Activated CD4-positive, alpha-beta T cell treated with anti-CD3 and anti-CD28 coated beads, Interleukin-2, amount 50 U/mL, for 1 hour (primary cell): ENCODE measurements around the gene SMIM29.

ENCODE experiments used
- DNase-seq: peaks from one replicate; pipeline ENCODE4 v3.0.0-alpha.2; 2020

SMIM29 gene

DNA sequence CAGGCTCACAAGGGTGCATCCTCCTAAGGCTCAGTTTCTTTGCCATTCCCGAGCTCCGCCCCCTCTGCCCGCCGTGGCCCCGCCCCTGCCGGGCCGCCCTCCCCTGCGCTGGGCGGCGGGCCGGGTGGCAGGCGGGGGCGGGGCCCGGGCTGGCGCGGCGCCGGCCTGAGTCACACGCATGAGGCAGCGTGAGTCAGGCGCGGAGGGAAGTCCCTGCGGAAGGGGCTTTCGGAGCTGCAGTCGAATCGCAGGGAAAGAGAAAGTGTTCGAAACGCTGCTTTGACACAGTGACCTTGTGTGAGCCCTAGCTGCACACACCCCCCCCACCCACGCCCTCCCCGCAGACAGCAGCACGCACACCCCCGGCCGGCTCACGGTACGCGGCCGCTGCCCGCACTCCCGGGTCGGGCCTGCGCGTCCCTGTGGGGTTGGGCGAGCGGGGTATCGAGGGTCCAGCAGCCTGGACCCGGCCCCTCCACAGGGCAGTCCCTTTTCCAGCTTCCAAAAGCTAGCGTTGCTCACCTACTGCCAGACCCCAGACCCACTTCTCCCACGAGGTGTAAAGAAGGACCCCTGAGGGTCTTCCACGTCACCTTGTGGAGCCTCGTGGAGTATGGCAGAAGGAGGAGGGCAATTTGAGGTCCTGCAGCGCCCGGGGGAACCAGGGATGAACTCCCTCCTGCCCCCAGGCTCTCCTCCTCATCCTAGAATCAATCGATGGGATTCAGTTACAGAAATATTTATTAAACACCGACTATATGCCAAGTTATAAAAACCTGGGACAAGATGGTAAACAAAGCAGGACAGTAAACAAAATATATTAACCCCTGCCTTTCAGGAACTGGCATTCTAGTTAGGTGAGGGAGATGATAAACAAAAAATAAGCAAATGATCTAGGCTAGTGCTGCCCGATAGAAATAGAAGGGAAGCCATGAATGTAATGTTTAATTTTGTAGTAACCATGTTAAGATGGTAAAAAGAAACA lies 24.6 kb downstream of the SMIM29 start:
- peak; percentile 92 for DNase-seq

DNA sequence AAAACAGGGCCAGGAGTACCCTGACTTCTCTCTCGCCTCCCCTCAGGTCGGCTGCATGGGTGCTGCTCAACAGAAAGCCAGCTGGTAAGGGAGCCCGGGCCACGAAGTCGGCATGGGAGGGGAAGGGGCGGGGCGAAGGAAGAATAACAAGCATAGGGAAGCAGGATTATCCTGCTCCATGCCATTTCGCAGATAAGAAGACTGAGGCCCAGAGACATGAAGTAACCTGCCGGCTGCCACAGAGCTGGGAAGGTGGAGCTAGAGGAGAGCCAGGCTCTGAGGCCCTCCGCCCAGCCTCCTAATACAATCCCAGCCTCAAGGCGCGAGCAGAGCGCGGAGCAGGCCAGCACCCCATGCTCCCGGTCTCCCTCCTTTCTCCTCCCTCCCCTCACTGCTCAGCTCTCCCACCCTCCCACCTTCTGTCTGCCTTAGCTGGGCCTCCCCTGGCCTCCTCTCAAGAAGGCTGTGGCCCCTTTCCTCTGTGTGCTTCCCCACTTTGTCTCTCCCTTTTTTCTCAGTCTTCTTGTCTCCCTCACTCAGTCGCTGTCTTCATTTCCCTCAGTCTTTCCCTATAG lies 25.3 kb downstream of the SMIM29 start:
- no peak for DNase-seq

DNA sequence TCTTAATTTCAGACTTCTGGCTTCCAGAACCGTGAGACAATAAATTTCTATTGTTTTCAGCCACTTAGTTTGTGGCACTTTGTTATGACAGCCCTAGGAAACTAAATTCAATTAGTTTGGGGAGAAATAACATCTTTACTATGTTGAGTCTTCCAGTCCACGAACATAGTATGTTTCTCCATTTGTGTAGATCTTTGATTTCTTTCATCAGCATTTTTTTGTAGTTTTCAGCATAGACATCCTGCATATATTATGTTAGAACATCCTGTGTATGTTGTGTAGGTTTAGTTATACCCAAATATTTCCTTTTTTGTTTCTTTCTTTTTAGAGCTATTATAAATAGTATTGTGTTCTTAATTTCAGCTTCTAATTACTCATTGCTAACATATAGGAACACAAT lies 30.1 kb downstream of the SMIM29 start:
- DNase-seq = no peak

DNA sequence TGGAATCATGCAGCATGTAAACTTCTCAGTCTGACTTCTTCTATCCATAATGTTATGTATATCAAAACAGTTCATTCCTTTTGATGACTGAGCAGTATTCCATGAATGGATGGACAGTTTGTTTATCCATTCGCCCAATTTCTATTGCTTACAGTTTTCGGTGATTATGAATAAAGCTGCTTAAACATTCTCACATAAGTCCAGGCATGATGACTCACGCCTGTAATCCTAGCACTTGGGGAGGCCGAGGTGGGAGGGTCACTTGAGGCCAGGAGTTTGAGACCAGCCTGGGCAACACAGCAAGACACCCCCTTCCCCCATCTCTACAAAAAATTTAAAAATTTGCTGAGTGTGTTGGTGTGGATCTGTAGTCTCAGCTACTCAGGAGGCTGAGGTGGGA lies 35.0 kb downstream of the SMIM29 start:
- no peak for DNase-seq

DNA sequence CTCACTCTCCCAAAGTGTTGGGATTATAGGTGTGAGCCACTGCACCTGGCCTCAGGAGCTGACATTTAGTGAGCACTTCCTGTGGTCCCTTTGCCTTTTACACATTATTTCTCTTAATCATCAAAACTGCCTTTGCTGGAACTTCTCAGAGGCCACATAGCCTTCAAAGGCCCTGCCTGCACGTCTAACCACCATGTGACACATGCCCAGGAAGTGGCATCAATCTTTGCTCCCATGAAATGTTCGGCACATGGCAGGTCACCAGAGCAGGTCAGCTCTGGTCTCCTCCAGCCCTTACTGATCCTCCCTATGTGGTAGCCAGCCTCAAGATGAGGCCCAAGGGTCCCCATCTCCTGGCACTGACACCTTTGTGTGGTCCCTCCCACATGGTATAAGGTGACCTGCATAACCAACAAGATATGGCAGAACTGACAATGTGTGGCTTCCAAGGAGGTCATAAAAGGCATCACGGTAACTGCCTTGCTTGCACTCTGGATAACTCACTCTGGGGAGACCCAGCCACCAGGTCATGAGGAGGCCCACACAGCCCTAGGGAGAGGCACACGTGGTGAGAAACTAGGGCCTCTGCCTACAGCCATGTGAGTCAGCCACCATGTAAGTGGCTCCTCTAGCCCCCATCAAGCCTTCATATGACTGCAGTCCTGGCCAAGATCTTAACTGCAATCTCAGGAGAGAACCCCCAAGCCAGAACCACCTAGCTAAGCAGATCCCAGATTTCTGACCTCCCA lies 40.9 kb downstream of the SMIM29 start:
- no peak for DNase-seq

DNA sequence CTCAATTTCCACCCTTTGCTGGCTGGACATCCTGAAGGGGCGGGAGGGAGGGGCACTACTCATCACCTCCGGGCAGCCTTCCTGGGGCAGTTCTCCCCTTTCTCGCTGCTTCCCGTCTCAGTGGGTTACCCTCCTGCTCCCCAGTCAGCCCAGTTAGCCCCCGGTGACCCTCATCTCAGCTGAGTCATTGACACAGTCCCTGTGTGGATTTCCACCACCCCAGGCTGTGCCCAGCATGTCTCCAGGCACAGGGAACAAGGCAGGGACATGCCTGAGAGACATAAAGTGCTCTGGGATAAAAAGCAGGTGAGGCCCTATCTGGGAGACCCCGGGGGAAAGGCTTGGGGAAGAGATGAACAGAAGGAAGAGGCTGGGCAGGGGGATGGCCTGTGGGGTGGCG lies 42.1 kb downstream of the SMIM29 start:
- DNase-seq = no peak

DNA sequence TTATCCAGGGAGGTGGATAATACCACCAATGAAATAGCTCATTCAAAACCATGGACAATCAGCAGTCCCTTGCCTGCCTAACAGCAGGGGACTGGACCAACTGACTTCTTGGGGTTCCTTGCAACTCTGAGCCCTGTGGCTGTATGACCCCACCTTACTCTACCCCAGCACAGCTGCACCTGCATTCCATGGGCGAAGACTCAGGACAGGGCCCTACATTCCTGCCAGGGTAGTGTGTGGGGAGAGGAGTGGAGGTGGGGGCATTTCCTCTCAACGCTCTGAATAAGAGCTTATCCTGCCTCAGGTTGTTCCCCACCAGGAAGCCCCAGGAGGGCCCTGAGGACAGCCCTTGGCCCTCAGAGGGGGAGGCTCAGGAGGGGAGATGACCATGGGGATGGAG lies 42.9 kb downstream of the SMIM29 start:
- DNase-seq = no peak

DNA sequence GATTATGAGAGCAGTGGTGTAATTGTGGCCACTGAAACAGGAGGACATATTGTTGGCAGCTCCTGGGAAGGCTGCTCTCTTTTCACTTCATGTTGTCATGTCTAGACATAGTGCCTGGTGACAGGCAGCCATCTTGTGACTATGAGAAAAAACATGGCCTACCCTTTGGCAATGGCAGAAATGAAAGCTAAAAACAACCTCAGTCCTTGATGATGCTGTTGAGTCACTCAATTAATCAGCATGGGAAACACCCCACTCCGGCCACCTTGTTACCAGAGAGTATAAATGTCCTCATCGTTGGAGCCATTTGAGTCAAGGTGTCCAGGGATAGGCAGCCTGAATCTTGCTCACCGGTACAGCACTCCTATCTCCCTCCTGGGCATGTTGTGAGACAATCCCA lies 43.3 kb downstream of the SMIM29 start:
- DNase-seq = no peak

DNA sequence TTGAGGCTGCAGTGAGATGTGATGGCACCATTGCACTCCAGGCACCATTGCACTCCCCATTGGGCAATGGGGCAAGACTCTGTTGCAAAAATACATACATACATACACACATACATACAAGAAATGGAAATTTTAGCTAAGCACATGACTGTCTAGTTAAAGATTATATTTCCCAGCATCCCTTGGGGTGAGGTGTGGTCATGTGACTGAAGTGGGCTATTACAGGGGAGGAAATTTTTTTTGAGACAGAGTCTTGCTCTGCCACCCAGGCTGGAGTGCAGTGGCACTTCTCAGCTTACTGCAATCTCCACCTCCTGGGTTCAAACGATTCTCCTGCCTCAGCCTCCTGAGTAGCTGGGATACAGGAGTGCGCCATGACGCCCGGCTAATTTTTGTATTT lies 44.1 kb downstream of the SMIM29 start:
- no peak for DNase-seq

DNA sequence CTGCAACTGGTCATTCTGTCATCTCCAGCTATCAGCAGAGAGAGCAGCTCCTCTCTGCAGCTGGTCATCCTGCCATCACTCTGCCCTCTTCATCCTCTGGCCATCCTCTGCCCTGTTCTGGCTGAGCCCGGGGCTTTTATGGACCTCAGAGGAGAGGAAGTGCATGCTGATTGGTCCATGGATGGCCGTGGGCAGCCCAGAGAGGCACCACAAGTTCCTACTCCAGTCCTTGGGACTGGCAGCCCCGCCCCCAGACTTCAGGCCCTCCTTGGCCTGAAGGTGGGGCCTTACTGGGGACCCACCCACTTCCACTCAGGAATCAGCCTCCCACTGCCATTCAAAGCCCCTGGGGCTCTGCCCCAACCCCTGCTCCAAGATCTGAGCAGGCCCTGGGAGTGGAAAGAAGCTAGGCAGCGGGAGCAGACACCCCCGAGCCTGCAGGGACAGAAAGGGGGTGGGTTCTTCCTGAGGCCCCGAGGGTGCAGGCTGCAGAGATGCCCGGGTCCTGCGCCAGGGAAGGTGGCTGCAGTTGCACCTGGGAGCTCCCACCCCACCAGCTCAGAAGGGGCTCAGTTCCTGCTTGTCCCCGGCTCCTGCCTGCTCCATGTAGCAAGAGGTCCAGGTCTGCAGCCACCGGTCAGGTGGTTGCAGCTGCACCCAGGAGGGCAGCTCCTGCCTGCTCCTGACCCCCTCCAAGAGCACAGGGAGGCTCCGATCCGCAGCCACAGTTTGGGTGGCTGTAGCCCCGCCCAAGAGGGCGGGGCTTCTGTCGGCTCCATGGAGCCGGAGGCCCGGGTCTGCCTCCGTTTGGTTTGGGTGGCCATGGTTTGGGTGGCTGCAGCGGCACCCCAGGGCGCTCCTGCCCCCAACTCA lies 46.2 kb downstream of the SMIM29 start:
- no peak for DNase-seq

DNA sequence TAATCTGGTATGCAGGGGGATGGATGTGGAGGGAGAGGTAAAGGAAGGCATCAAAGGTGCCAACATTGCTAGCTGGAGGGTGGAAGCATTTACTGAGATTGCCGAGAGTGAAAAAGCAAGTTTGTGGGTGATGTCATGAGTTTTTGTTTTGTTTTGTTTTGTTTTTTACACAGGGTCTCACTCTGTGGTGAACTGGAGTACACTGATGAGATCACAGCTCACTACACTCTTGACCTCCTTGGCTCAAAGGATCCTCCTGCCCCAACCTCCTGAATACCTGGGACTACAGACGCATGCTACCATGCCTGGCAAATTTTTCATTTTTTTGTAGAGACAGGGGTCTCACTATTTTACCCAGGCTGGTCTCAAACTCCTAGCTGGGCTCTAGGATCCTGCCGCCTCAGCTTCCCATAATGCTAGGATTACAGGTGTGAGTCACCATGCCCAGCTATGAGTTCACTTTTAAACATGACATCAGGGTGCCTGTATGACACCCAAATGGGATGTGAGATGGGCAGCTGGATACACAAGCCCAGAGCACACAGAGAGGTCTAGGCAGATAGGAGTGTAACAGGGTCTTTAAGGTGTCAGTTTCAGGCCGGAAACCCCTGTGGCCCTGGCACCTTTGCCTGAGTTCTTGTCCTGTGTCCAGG lies 47.2 kb downstream of the SMIM29 start:
- DNase-seq = no peak

DNA sequence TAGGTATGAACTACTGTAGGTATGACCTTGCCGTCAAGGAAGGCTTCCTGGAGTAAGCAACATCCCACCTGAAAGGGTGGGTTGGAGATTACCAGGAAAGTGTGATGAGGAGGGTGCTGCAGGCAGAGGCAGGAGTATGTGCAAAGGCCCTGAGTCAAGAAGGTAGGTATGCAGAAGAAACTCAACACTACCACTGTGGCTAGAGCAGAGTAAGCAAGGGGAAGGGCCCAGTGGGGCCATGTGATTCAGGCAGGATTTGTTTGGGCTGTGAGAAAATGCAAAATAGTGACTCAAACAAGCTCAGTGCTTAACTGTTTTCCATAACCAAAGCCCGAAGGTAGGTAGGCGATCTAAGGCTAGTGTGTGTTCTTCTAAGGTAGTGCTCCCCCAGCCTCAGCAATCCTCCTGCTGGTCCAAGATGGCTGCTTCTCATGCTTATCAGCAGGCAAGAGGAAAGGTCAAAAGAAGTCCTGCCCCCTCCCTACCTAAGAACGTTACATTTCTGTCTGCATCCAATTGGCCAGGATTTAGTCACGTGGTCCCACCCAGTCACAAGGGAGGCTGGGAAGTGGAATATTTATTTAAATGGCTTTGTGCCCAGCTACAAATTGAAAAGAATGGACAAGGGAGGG lies 48.4 kb downstream of the SMIM29 start:
- no peak for DNase-seq

DNA sequence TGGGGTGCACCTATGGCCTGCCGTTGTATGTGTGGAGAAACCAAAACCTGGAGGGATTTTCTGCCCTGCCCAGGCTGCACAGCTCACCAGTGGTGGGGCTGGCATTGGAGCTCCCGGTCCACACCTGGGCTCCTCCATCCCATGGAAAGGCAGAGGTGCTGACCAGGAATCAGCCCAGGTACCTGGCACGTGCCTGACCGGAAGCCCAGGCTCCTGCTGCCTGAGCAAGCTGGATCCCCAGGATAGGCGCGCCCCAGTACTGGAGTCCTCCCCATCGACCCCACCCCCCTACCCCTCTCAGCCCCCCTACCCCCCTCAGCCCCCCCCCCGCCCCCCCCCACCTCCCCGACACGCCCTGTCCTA lies 52.0 kb downstream of the SMIM29 start:
- DNase-seq = no peak
